HepG2 (cell line): ENCODE measurements around the gene TRPT1. TPM values are rescaled to one million over a fixed set of nuclear protein-coding genes. Genes with fewer than 3 reads are reported as not detected.

Experiments used
- ATAC-seq: fragments of 200-7000 bp; cut with Tn5 transposase; 3 replicates; pipeline ENCODE4 v1.9.1; 2020; ENCODE audit warnings: mild to moderate bottlenecking, moderate library complexity
- BruUV-seq: library from RNA; stranded (reverse); fragments of 400-500 nt; replicated peaks from 2 replicates; lab custom pipeline; 2021; lab: Mats Ljungman, UMichigan
- CTCF ChIA-PET: fragments of 300-600 bp; formaldehyde crosslinking; extraction: SDS; loops from one replicate; lab custom pipeline; 2021; ENCODE audit warnings: low total read pairs, inconsistent platforms, low intra/inter-chr PET ratio; lab: Yijun Ruan, JAX
- POLR2A ChIA-PET: fragments of 350-600 bp; sonication (Branson Sonifier 250); formaldehyde crosslinking; loops from one replicate; lab custom pipeline; 2020; ENCODE audit warnings: antibody characterized with exemption, inconsistent platforms; lab: Yijun Ruan, JAX
- DNase-seq: peaks from one replicate; pipeline ENCODE4 v3.0.0-alpha.2; 2015; ENCODE audit warnings: low spot score
- FAIRE-seq: peaks from 3 replicates; lab custom pipeline; 2011; peaks lifted over from hg19 to GRCh38; lab: Jason Lieb, UNC
- H2AFZ ChIP-seq: one replicate; pipeline ENCODE4 v1.6.1; 2011; ENCODE audit warnings: low read length, inconsistent platforms
- H3K27ac ChIP-seq: fragments of 300-600 bp; 3 replicates; pipeline ENCODE4 v1.8.0; 2011; ENCODE audit warnings: mixed run types, mild to moderate bottlenecking, mixed read lengths, low read length, inconsistent platforms; ENCODE audit not compliant: insufficient read depth; ENCODE audit errors: extremely low read length
- H3K27me3 ChIP-seq, 2 experiments: fragments of 200-600 bp in 1 of 2; 2 replicates in 1 of 2; 3 replicates in 1 of 2; pipeline versions ENCODE4 v1.6.0 to v1.8.0; 2011; ENCODE audit warnings: low read length in 2 of 2, mild to moderate bottlenecking in 2 of 2, moderate library complexity in 2 of 2, inconsistent platforms in 1 of 2; ENCODE audit not compliant: insufficient read depth in 2 of 2, control insufficient read depth in 1 of 2
- H3K36me3 ChIP-seq, 2 experiments: fragments of 200-600 bp in 1 of 2; replicated peaks in 1 of 2; 2 replicates in 1 of 2; 3 replicates in 1 of 2; pipeline versions ENCODE4 v1.5.1 to v1.8.0; 2011; ENCODE audit warnings: low read length in 2 of 2, inconsistent platforms in 1 of 2; ENCODE audit not compliant: insufficient read depth in 2 of 2, control insufficient read depth in 1 of 2
- H3K4me1 ChIP-seq: 2 replicates; pipeline ENCODE4 v1.5.1; 2012; ENCODE audit warnings: low read length, inconsistent platforms; ENCODE audit not compliant: insufficient read depth
- H3K4me2 ChIP-seq: 2 replicates; pipeline ENCODE4 v1.6.0; 2011; ENCODE audit warnings: low read depth, low read length, inconsistent platforms
- H3K4me3 ChIP-seq, 3 experiments: fragments of 200-600 bp in 1 of 3; sonication (generic), shearing (Covaris generic) in 1 of 3; replicated peaks in 1 of 3; 2 replicates each; pipeline ENCODE4 v1.5.1; 2011 to 2016; ENCODE audit warnings: low read length in 3 of 3, inconsistent platforms in 2 of 3, low read depth in 2 of 3, mild to moderate bottlenecking in 2 of 3, control low read depth in 1 of 3, mixed read lengths in 1 of 3; ENCODE audit not compliant: insufficient read depth in 1 of 3
- H3K79me2 ChIP-seq: one replicate; pipeline ENCODE4 v1.6.1; 2011; ENCODE audit warnings: low read length, inconsistent platforms; ENCODE audit not compliant: insufficient read depth
- H3K9ac ChIP-seq: 2 replicates; pipeline ENCODE4 v1.6.0; 2011; ENCODE audit warnings: mild to moderate bottlenecking, low read depth, low read length, inconsistent platforms; ENCODE audit not compliant: insufficient read depth
- H3K9me3 ChIP-seq: 2 replicates; pipeline ENCODE4 v1.5.1; 2012; ENCODE audit warnings: mild to moderate bottlenecking, low read length
- H4K20me1 ChIP-seq: 2 replicates; pipeline ENCODE4 v1.6.0; 2011; ENCODE audit warnings: inconsistent platforms, mild to moderate bottlenecking, low read length, moderate library complexity; ENCODE audit not compliant: insufficient read depth
- KAT2B ChIP-seq: fragments of 150-350 bp; IDR thresholded peaks from 2 replicates; pipeline ENCODE4 v1.6.1; 2014; ENCODE audit warnings: low read depth, low read length, borderline replicate concordance
- NCOA5 ChIP-seq: sonication (generic); formaldehyde crosslinking; IDR thresholded peaks from 2 replicates; pipeline ENCODE4 v1.4.0; 2020; ENCODE audit warnings: missing genetic modification reagents
- ZFP82 ChIP-seq: sonication (generic); formaldehyde crosslinking; IDR thresholded peaks from 2 replicates; pipeline ENCODE4 v1.5.1; 2020; ENCODE audit warnings: mild to moderate bottlenecking, missing genetic modification reagents, borderline replicate concordance
- ZNF263 ChIP-seq: sonication (generic); formaldehyde crosslinking; IDR thresholded peaks from 2 replicates; pipeline ENCODE4 v1.4.0; 2020; ENCODE audit warnings: missing genetic modification reagents
- ZNF496 ChIP-seq: sonication (generic); formaldehyde crosslinking; IDR thresholded peaks from 2 replicates; pipeline ENCODE4 v1.8.1; 2023; ENCODE audit warnings: mild to moderate bottlenecking, moderate library complexity, missing genetic modification reagents; ENCODE audit not compliant: insufficient replicate concordance
- ZNF543 ChIP-seq: sonication (generic); formaldehyde crosslinking; IDR thresholded peaks from 2 replicates; pipeline ENCODE4 v1.4.0; 2020; ENCODE audit warnings: mild to moderate bottlenecking, missing genetic modification reagents
- ZNF556 ChIP-seq: sonication (generic); formaldehyde crosslinking; IDR thresholded peaks from 2 replicates; pipeline ENCODE4 v1.4.0; 2020; ENCODE audit warnings: mild to moderate bottlenecking, missing genetic modification reagents, borderline replicate concordance
- ZNF570 ChIP-seq: sonication (generic); formaldehyde crosslinking; IDR thresholded peaks from 2 replicates; pipeline ENCODE4 v1.4.0; 2020; ENCODE audit warnings: mild to moderate bottlenecking, missing genetic modification reagents, borderline replicate concordance
- WGBS: methylation state at CpG from one replicate; pipeline ENCODE4 v1.1.6; 2017; ENCODE audit warnings: low lambda C conversion rate; 5-methylcytosine and 5-hydroxymethylcytosine counted together
- in situ Hi-C: cut with HindIII; loops from 2 replicates; pipeline ENCODE4 v1.10.0; 2017; ENCODE audit warnings: low pct_unique_long_range_greater_than_20kb; ENCODE audit not compliant: extremely low pct_ligation_motif_present
- intact Hi-C: fragments of 100-400 bp; cut with micrococcal nuclease; formaldehyde crosslinking; loops from one replicate; pipeline ENCODE4 v1.10.0; 2022; ENCODE audit not compliant: unreplicated experiment
- polyA plus RNA-seq, 8 experiments: library from polyadenylated mRNA; depleted of rRNA in 3 of 8; stranded (reverse) in 7 of 8; unstranded in 1 of 8; fragments of >200 nt; fragmentation: Illumina TruSeq in 4 of 8; extraction: Trizol in 4 of 8; gene quantifications; 2 replicates each; pipeline versions ENCODE4 v1.2.1 to v1.2.3, GENCODE V29; 2011 to 2016; ENCODE audit warnings: low read depth in 4 of 8, missing spikeins in 1 of 8, mixed read lengths in 1 of 8; ENCODE audit not compliant: insufficient read depth in 1 of 8
- total RNA-seq, 5 experiments: library from RNA; depleted of rRNA; stranded (reverse); fragments of >200 nt; fragmentation: Illumina TruSeq; extraction: Trizol; gene quantifications; 2 replicates each; pipeline ENCODE4 v1.2.3, GENCODE V29; 2016; ENCODE audit warnings: low read depth in 1 of 5
- TF ChIP-seq, protein P1 (sequence below): sonication (generic); formaldehyde crosslinking; IDR thresholded peaks from 2 replicates; pipeline ENCODE4 v1.8.1; 2023; ENCODE audit warnings: missing genetic modification reagents, inconsistent platforms, borderline replicate concordance
- TF ChIP-seq, protein P2 (sequence below): sonication (generic); formaldehyde crosslinking; IDR thresholded peaks from 2 replicates; pipeline ENCODE4 v1.4.0; 2020; ENCODE audit warnings: missing genetic modification reagents, borderline replicate concordance
- TF ChIP-seq, protein P3 (sequence below): IDR thresholded peaks from 2 replicates; pipeline ENCODE4 v1.6.1; 2016; ENCODE audit warnings: low read depth, borderline replicate concordance

The TRPT1 gene
- total and polyA plus RNA-seq, 2 of the 13 experiments (the other 11 are each of a cell fraction or from before 2014, with no cell fraction given): 24.8 to 40.7 TPM

GRCh38 chr11:64238076-64238475 lies 12.1 kb upstream of the TRPT1 start:
- ATAC-seq (no peak), DNase-seq (no peak), FAIRE-seq (no peak)
- ChIA-PET CTCF (no interaction called here), POLR2A (interaction anchor here (1.0 to 2.3 kb wide), 10 partner anchors 8 to 80 kb away, joined by 4 to 31 read pairs (median 7); partner anchors contain the start of genes MACROD1, NUDT22, PLCB3 and PPP1R14B)
- peaks cover 0 to 1% of the 10 kb centered on the region in 2 experiments; a peak in 1 of 5 replicates for H3K36me3 ChIP-seq
- no TSS peak for BruUV-seq
- H2AFZ ChIP-seq: no peak overlapping the region
- H3K4me1 ChIP-seq: peaks cover 62% of the 10 kb centered on the region
- H3K4me3 ChIP-seq: no peak overlapping the region
- H3K9ac ChIP-seq: no peak overlapping the region
- 93% methylated on average over 4 of the region's 9 CpGs for WGBS
- no peaks in the 10 kb centered on the region for H3K9me3 ChIP-seq
- H3K27me3 ChIP-seq: no peaks in the 10 kb centered on the region; a peak in 1 of 5 replicates
- H4K20me1 ChIP-seq: no peaks in the 10 kb centered on the region
- peaks cover 12% of the 10 kb centered on the region for H3K79me2 ChIP-seq
- peak overlapping the region; percentile 61; the same call in 1 of the 2 replicates for H3K4me2 ChIP-seq
- intact Hi-C loops (no loop called here), in situ Hi-C loops (no loop called here)
- no peak for TF ChIP-seq ZNF263 (CRISPR knock-in tag)
- TF ChIP-seq NCOA5 (CRISPR knock-in tag): no peak
- TF ChIP-seq ZNF496 (CRISPR knock-in tag): no peak
- TF ChIP-seq, protein P1, sequence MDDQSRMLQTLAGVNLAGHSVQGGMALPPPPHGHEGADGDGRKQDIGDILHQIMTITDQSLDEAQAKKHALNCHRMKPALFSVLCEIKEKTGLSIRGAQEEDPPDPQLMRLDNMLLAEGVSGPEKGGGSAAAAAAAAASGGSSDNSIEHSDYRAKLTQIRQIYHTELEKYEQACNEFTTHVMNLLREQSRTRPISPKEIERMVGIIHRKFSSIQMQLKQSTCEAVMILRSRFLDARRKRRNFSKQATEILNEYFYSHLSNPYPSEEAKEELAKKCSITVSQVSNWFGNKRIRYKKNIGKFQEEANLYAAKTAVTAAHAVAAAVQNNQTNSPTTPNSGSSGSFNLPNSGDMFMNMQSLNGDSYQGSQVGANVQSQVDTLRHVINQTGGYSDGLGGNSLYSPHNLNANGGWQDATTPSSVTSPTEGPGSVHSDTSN (CRISPR knock-in tag): no peak
- TF ChIP-seq, protein P2, sequence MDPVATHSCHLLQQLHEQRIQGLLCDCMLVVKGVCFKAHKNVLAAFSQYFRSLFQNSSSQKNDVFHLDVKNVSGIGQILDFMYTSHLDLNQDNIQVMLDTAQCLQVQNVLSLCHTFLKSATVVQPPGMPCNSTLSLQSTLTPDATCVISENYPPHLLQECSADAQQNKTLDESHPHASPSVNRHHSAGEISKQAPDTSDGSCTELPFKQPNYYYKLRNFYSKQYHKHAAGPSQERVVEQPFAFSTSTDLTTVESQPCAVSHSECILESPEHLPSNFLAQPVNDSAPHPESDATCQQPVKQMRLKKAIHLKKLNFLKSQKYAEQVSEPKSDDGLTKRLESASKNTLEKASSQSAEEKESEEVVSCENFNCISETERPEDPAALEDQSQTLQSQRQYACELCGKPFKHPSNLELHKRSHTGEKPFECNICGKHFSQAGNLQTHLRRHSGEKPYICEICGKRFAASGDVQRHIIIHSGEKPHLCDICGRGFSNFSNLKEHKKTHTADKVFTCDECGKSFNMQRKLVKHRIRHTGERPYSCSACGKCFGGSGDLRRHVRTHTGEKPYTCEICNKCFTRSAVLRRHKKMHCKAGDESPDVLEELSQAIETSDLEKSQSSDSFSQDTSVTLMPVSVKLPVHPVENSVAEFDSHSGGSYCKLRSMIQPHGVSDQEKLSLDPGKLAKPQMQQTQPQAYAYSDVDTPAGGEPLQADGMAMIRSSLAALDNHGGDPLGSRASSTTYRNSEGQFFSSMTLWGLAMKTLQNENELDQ (CRISPR knock-in tag): no peak
- no peak for TF ChIP-seq ZNF570 (CRISPR knock-in tag)
- TF ChIP-seq ZNF543: no peak
- no peak for TF ChIP-seq ZFP82 (CRISPR knock-in tag)
- no peak for TF ChIP-seq KAT2B
- no peak for TF ChIP-seq ZNF556 (CRISPR knock-in tag)
- TF ChIP-seq, protein P3, sequence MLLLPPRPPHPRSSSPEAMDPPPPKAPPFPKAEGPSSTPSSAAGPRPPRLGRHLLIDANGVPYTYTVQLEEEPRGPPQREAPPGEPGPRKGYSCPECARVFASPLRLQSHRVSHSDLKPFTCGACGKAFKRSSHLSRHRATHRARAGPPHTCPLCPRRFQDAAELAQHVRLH (CRISPR knock-in tag): no peak
- H3K27ac ChIP-seq: peak overlapping the region; percentile 60
